Hepatocyte (in vitro differentiated cells): Measurements from ENCODE around the gene CA7. TPM values are rescaled to one million over a fixed set of nuclear protein-coding genes. Genes with fewer than 3 reads are reported as not detected.

Source experiments
- DNase-seq: peaks from one replicate; pipeline ENCODE4 v3.0.0-alpha.2; 2016; ENCODE audit warnings: low spot score
- H2AFZ ChIP-seq: fragments of 200-600 bp; sonication (generic); 2 replicates; pipeline ENCODE4 v1.6.0; 2016; ENCODE audit warnings: antibody characterized with exemption, mild to moderate bottlenecking
- H3K27ac ChIP-seq: fragments of 200-600 bp; sonication (generic); 2 replicates; pipeline ENCODE4 v1.5.1; 2016; ENCODE audit warnings: mild to moderate bottlenecking
- H3K27me3 ChIP-seq: fragments of 200-600 bp; sonication (generic); 2 replicates; pipeline ENCODE4 v1.6.1; 2016
- H3K36me3 ChIP-seq: fragments of 200-600 bp; sonication (generic); replicated peaks from 2 replicates; pipeline ENCODE4 v1.5.1; 2016; ENCODE audit warnings: low read depth; ENCODE audit not compliant: insufficient read depth
- H3K4me1 ChIP-seq: fragments of 200-600 bp; sonication (generic); 2 replicates; pipeline ENCODE4 v1.5.1; 2016; ENCODE audit warnings: mild to moderate bottlenecking, moderate library complexity; ENCODE audit not compliant: insufficient read depth
- H3K4me2 ChIP-seq: fragments of 200-600 bp; sonication (generic); 2 replicates; pipeline ENCODE4 v1.6.0; 2016
- H3K4me3 ChIP-seq: fragments of 200-600 bp; sonication (generic); 2 replicates; pipeline ENCODE4 v1.5.1; 2016; ENCODE audit warnings: mild to moderate bottlenecking
- H3K79me2 ChIP-seq: fragments of 200-600 bp; sonication (generic); 2 replicates; pipeline ENCODE4 v1.6.0; 2017; ENCODE audit warnings: mild to moderate bottlenecking
- H3K9me2 ChIP-seq: fragments of 200-600 bp; sonication (generic); replicated peaks from 2 replicates; pipeline ENCODE4 v1.6.0; 2017; ENCODE audit warnings: mild to moderate bottlenecking; ENCODE audit not compliant: insufficient read depth
- H3K9me3 ChIP-seq: fragments of 200-600 bp; sonication (generic); 2 replicates; pipeline ENCODE4 v1.5.1; 2016; ENCODE audit warnings: low read depth, mild to moderate bottlenecking
- H4K20me1 ChIP-seq: fragments of 200-600 bp; sonication (generic); 2 replicates; pipeline ENCODE4 v1.6.0; 2016; ENCODE audit warnings: mild to moderate bottlenecking; ENCODE audit not compliant: insufficient read depth, poor library complexity, severe bottlenecking
- EZH2 ChIP-seq: fragments of 200-600 bp; sonication (generic); IDR thresholded peaks from 2 replicates; pipeline ENCODE4 v1.6.1; 2016; ENCODE audit warnings: antibody characterized with exemption, mild to moderate bottlenecking, borderline replicate concordance
- EZH2phosphoT487 ChIP-seq: fragments of 200-600 bp; sonication (generic); IDR thresholded peaks from one replicate; pipeline ENCODE4 v1.6.1; 2018; ENCODE audit warnings: antibody characterized with exemption, mild to moderate bottlenecking, low read depth, moderate library complexity; ENCODE audit not compliant: unreplicated experiment, severe bottlenecking
- WGBS: methylation state at CpG from one replicate; pipeline ENCODE4 v1.1.6; 2016; ENCODE audit warnings: low lambda C conversion rate; ENCODE audit errors: missing lambda C conversion rate; 5-methylcytosine and 5-hydroxymethylcytosine counted together
- polyA plus RNA-seq: library from polyadenylated mRNA; unstranded; fragments of >200 nt; fragmentation: Nextera tagmentation; extraction: Ambion mirVana; gene quantifications from 2 replicates; pipeline ENCODE4 v1.2.1, GENCODE V29; 2016
- total RNA-seq: library from RNA; depleted of rRNA; stranded (reverse); fragments of >200 nt; gene quantifications from 2 replicates; pipeline ENCODE4 v1.2.3, GENCODE V29; 2014
- TF ChIP-seq, protein P1 (sequence below): fragments of 200-600 bp; sonication (generic); IDR thresholded peaks from 2 replicates; pipeline ENCODE4 v1.5.1; 2016; ENCODE audit warnings: antibody characterized with exemption, mild to moderate bottlenecking; ENCODE audit not compliant: poor library complexity

Gene CA7
- total and polyA plus RNA-seq, 2 experiments from 2014 or later, result 0.25 to 2.5 TPM

DNA sequence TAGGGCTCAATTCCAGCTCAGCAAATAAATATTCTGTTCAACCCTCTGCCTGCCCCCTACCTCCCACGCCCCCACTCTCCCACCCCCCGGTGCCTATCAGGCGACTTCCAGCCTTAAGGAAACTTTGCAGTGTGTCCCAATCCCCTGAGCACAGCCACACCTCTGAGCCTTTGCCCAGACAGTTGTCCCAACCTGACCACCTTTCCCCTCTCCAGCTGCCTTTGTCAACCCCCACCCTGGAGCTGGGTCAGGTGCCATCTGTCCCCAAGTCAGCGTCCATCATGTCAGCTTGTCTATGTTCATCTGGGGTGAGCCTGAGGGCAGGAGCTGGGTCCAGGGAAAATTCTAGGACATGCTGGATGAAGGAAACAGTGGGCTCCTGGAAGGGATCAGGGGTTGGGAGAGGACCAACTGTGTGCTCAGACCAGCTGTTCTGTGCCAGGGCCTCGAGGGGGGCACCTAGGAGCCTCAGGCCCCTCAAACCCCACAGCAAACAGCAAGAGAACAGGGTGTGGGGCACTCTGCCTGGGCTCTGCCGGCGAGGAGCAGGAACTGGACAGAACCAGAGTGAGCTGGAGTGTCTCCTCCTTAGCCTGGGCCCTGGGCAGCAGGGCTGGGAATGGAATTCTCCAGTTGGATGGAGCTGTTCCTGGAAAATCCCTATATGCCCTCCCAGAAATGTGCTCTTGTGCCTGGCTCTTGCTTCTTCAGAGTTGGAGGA, 56.7 kb downstream of the CA7 start:
- Histone ChIP-seq H2AFZ (no peak overlapping the region), H3K36me3 (no peaks in the 10 kb centered on the region), H3K27me3 (no peaks in the 10 kb centered on the region), H3K4me2 (no peak overlapping the region), H3K79me2 (no peaks in the 10 kb centered on the region), H4K20me1 (no peaks in the 10 kb centered on the region), H3K4me3 (no peak overlapping the region), H3K27ac (peak overlapping the region; percentile 92), H3K9me3 (no peaks in the 10 kb centered on the region), H3K9me2 (no peaks in the 10 kb centered on the region), H3K4me1 (peaks cover 55% of the 10 kb centered on the region)
- peak; percentile 49 for DNase-seq
- TF ChIP-seq EZH2phosphoT487 (no peak), EZH2 (no peak)
- TF ChIP-seq, protein P1, sequence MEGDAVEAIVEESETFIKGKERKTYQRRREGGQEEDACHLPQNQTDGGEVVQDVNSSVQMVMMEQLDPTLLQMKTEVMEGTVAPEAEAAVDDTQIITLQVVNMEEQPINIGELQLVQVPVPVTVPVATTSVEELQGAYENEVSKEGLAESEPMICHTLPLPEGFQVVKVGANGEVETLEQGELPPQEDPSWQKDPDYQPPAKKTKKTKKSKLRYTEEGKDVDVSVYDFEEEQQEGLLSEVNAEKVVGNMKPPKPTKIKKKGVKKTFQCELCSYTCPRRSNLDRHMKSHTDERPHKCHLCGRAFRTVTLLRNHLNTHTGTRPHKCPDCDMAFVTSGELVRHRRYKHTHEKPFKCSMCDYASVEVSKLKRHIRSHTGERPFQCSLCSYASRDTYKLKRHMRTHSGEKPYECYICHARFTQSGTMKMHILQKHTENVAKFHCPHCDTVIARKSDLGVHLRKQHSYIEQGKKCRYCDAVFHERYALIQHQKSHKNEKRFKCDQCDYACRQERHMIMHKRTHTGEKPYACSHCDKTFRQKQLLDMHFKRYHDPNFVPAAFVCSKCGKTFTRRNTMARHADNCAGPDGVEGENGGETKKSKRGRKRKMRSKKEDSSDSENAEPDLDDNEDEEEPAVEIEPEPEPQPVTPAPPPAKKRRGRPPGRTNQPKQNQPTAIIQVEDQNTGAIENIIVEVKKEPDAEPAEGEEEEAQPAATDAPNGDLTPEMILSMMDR, result no peak
- 59% methylated on average over 7 of the region's 7 CpGs for WGBS

DNA sequence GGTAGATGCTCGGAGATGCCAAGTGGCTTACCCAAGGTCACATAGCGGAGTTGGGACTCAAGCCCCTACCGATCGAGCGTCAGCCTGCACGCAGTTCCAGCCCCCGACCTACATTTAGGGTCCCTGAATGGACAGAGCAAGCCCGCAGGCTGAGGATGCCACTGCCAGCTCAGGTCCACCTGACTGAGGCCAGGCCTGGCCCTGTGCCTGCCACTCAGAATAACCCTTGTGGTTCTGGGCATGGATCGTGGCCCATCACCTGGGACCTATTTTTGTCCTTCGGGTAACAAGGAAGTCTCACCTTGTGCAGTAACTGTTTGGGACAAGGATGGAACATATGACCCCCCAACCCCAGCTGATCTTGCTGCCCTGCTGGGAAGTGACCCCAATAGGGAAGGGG, 57.4 kb downstream of the CA7 start:
- peak overlapping the region; percentile 92 for H3K27ac ChIP-seq
- WGBS, result 94% methylated on average over 10 of the region's 10 CpGs
- no peak for DNase-seq
- no peak overlapping the region for H2AFZ ChIP-seq
- no peaks in the 10 kb centered on the region for H3K9me3 ChIP-seq
- TF ChIP-seq, protein P1, result no peak
- TF ChIP-seq EZH2 (no peak), EZH2phosphoT487 (no peak)
- no peaks in the 10 kb centered on the region for H3K27me3 ChIP-seq
- H4K20me1 ChIP-seq, result no peaks in the 10 kb centered on the region
- H3K79me2 ChIP-seq, result no peaks in the 10 kb centered on the region
- no peak overlapping the region for H3K4me3 ChIP-seq
- no peak overlapping the region for H3K4me2 ChIP-seq
- no peaks in the 10 kb centered on the region for H3K36me3 ChIP-seq
- H3K4me1 ChIP-seq, result peaks cover 58% of the 10 kb centered on the region
- H3K9me2 ChIP-seq, result no peaks in the 10 kb centered on the region

DNA sequence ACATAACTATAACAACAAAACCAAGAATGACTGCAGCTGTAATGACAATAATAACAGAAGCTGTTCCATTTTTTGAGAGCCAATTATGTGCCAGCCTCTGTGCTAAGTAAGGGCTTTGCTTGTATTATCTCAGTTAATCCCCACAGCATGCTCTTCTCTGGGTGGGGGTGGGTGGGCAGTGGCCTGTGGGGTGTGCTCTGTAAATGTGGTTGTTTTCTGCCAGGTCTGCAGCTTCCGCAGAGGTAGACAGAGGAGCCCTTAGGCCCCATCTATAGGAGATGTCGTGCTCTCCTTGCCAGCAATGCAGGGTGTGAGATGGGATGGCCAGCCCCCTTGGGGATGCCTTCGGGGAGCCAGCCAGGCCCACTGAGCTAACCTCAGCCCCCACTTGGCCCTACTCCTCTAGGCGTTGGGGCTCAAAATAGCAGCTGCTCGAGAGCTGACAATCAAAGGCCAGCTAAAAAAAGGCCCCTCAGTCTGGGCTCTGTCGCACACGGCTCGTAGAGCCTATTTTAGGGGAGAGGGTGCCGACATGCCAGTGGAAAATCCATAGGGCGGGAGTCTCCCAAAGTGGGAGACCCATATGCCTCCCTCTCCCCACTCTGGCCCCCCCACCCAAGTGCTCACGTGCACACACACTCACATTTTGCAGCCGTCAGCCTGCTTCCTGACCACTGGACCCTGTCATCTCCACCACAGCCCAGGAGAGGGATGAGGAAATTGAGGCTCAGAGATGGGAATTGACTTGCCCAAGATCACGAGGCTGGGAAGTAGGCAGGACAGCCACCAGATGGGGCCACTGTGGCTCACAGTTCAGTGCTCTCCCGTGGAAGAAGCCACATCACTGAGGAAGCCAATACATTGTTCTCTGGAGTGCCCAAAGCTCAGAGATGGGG, 58.7 kb downstream of the CA7 start:
- Histone ChIP-seq H4K20me1 (no peaks in the 10 kb centered on the region), H3K4me3 (no peak overlapping the region), H3K9me3 (no peaks in the 10 kb centered on the region), H3K79me2 (no peaks in the 10 kb centered on the region), H3K4me2 (no peak overlapping the region), H3K27me3 (no peaks in the 10 kb centered on the region), H3K4me1 (peaks cover 58% of the 10 kb centered on the region), H3K36me3 (no peaks in the 10 kb centered on the region), H2AFZ (no peak overlapping the region), H3K9me2 (no peaks in the 10 kb centered on the region), H3K27ac (no peak overlapping the region)
- no peak for DNase-seq
- no peak for TF ChIP-seq EZH2phosphoT487
- TF ChIP-seq, protein P1, result no peak
- TF ChIP-seq EZH2, result no peak
- WGBS, result 81% methylated on average over 14 of the region's 14 CpGs

Other genes starting within 250 kb of the CA7 start
- 28.3 and 32.5 TPM in 2 replicates for gene CMTM3, start 239.7 kb upstream of the CA7 start, total RNA-seq
- gene CMTM3, start 239.7 kb upstream of the CA7 start, polyA plus RNA-seq, result 55.1 and 75.1 TPM in 2 replicates
- gene CMTM4, start 147.7 kb upstream of the CA7 start, total RNA-seq, result 77.9 and 84.8 TPM in 2 replicates
- 17.4 and 19.2 TPM in 2 replicates for gene CMTM4, start 147.7 kb upstream of the CA7 start, polyA plus RNA-seq
- 97.3 and 129 TPM in 2 replicates for gene DYNC1LI2, start 92.8 kb upstream of the CA7 start, total RNA-seq
- gene DYNC1LI2, start 92.8 kb upstream of the CA7 start, polyA plus RNA-seq, result 99.1 and 121 TPM in 2 replicates
- gene TERB1, start 42.8 kb upstream of the CA7 start, total RNA-seq, result 0.07 TPM in 1 of 2 replicates, not detected in the other
- not detected in 2 replicates for gene TERB1, start 42.8 kb upstream of the CA7 start, polyA plus RNA-seq
- gene NAE1, start 13.4 kb upstream of the CA7 start, total RNA-seq, result 68.5 and 72.6 TPM in 2 replicates
- 58.7 and 60.3 TPM in 2 replicates for gene NAE1, start 13.4 kb upstream of the CA7 start, polyA plus RNA-seq
- gene PDP2, start 36.1 kb downstream of the CA7 start, total RNA-seq, result 9.7 and 17.7 TPM in 2 replicates
- gene PDP2, start 36.1 kb downstream of the CA7 start, polyA plus RNA-seq, result 3.5 and 5.2 TPM in 2 replicates
- 2.9 and 3.2 TPM in 2 replicates for gene CDH16, start 74.5 kb downstream of the CA7 start, total RNA-seq
- gene CDH16, start 74.5 kb downstream of the CA7 start, polyA plus RNA-seq, result 2.2 and 4.4 TPM in 2 replicates
- gene RRAD, start 81.1 kb downstream of the CA7 start, total RNA-seq, result 8.2 and 8.8 TPM in 2 replicates
- gene RRAD, start 81.1 kb downstream of the CA7 start, polyA plus RNA-seq, result 16.3 and 27.6 TPM in 2 replicates
- 106 and 131 TPM in 2 replicates for gene CIAO2B, start 90.0 kb downstream of the CA7 start, total RNA-seq
- gene CIAO2B, start 90.0 kb downstream of the CA7 start, polyA plus RNA-seq, result 147 and 154 TPM in 2 replicates
- 52.6 and 52.8 TPM in 2 replicates for gene CES2, start 91.1 kb downstream of the CA7 start, total RNA-seq
- 67.7 and 72.8 TPM in 2 replicates for gene CES2, start 91.1 kb downstream of the CA7 start, polyA plus RNA-seq
- gene CES3, start 116.9 kb downstream of the CA7 start, total RNA-seq, result 1.2 and 1.7 TPM in 2 replicates
- 3.4 and 3.8 TPM in 2 replicates for gene CES3, start 116.9 kb downstream of the CA7 start, polyA plus RNA-seq
- 7.2 and 12.3 TPM in 2 replicates for gene CES4A, start 144.2 kb downstream of the CA7 start, total RNA-seq
- 11.8 and 17.9 TPM in 2 replicates for gene CES4A, start 144.2 kb downstream of the CA7 start, polyA plus RNA-seq
- 48.0 and 59.0 TPM in 2 replicates for gene CBFB, start 184.7 kb downstream of the CA7 start, total RNA-seq
- gene CBFB, start 184.7 kb downstream of the CA7 start, polyA plus RNA-seq, result 39.3 and 47.4 TPM in 2 replicates